ENCODE results near the gene PDE5A.

PDE5A gene

GRCh38 chr4:119585771-119586170, 42.8 kb downstream of the PDE5A start:
- DNase-seq (ENCODE audit: low spot score), result no peak

GRCh38 chr4:119581190-119581873, 47.3 kb downstream of the PDE5A start:
- no peak for DNase-seq (ENCODE audit: low spot score)

GRCh38 chr4:119580293-119580692, 48.3 kb downstream of the PDE5A start:
- DNase-seq (ENCODE audit: low spot score), result no peak

DNA sequence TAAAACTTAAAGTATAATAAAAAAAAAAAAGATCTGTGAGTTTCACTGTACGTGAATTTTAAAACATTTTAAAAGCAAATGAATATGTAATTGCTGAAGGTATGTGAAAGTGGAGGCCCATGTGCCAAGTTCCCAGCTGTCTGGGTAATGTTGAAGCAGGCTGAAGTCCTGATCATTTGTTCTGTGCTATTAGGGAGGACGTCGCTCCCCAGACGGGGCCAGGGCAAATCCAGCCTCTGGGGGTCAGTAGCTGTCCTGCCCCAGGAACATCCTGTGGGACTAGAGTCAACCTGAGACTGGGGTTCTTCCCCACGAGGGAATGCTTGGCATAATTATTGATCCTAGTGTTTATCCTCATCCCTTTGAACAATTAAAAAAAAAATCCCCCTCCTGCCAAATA, 48.8 kb downstream of the PDE5A start:
- no peak for DNase-seq (ENCODE audit: low spot score)

DNA sequence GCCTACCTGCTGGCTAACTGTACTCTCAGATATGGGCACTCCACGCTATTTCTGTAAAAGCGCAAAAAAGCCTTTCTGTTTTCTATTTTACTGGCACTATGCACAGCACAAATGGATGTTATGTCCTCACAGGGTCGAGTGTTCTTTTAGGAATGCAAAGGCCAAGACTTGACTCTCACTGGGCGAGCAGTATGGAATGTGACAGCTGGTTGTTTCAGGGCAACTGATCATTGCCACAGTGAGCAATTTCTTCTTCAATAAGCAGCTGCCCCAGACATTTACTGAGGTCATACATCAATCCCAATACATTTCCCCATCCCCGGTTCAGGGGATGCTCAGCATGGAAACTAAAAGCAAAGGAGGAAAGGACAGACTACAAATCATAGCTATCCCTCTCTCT, 58.2 kb downstream of the PDE5A start:
- no peak for DNase-seq (ENCODE audit: low spot score)

DNA sequence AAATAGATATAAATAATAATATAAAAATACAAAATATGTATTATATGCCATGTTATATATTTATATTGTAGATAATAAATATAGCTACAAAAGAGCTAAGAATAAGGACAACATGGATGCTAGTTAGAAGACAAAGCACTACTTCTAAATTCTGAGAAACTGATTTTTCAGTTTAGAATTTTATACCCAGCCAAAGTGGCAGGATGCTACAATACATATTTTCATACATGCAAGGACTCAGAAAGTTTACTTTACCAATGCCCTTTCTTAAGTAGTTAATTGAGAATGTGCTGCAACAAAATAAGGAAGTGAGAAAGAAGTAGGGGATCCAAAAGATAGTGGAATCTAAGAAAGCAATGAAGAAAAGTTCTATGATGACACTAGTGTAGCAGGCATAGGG, 64.5 kb downstream of the PDE5A start:
- no peak for DNase-seq (ENCODE audit: low spot score)

DNA sequence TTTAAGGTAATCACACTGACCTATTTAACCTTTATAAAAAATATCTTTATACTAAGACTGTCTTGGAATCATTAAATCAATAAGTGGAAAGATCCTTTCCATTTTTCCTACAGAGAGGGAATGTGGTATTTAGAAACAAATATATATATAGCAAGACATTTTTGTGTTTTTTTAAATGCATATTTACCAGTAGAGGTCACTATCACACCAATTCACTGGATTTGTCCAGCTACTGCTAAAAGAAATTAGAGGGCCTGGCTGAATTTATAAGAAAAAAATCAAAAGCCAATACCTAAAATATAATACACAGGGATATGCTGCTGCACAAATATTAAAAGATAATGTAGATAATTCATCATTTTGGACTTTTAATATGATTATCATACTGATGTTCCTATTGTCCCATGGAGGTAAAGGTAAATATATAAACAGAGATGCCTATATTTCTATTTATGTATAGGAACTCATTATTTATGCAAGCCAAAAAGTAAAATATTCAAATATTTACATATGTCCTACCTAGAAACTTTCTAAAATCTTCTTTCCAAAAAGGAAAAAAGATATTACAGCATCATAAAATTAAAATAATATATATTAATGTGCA, 69.5 kb downstream of the PDE5A start:
- peak; percentile 59 for DNase-seq (ENCODE audit: low spot score)

DNA sequence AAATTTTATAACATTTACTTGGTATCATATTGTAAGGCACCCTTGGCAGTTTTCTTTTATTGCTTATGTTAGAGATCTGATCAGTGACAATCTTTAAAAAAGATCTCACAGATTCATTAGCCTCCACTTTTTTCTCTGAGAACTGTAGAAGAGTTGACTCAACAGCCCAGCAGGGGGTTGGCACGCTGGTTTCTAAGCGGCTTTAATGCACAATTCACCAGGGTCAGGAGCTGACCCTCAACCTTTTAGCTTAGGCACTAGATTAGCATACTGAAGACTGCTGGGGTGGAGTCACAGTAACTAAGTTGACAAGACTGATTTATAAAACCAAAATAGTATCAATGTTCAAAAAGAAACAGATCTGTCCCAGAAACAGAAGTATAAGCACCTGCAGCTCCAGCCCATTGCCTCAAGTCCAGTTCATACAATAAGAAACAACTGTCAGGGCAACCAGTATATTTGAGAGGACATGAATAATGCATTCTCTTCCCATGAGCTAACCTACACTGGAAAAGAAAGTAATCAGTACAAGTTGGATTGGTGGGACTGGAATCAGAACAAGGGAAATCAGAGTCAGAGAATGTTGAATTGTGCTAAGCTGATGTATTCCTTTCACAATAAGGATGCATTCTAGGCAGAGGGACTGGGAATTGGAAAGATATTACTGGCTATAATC, 77.6 kb downstream of the PDE5A start:
- DNase-seq (ENCODE audit: low spot score), result no peak

GRCh38 chr4:119549639-119550038, 79.0 kb downstream of the PDE5A start:
- no peak for DNase-seq (ENCODE audit: low spot score)

- no peak for DNase-seq (ENCODE audit: low spot score)
Observed at GRCh38 chr4:119543779-119544178, 84.8 kb downstream of the PDE5A start.

DNA sequence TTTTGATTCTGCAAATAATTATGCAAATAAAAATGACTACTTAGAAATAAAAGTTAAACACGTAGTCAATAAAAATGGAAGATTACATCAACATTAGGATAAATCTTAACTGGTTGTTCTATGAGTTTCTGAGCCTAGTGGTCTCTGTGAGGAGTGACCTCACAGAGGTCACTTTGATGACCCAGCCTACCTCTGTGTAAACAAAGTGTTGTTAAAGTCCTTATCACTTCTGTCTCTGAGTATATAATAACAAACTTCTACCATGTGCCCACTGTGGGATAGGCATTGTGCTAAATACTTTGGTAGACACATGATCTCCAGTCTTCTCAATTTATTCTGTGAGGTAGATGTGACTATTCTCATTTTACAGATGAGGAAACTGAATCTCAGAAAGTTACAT, 85.4 kb downstream of the PDE5A start:
- DNase-seq (ENCODE audit: low spot score), result no peak

DNA sequence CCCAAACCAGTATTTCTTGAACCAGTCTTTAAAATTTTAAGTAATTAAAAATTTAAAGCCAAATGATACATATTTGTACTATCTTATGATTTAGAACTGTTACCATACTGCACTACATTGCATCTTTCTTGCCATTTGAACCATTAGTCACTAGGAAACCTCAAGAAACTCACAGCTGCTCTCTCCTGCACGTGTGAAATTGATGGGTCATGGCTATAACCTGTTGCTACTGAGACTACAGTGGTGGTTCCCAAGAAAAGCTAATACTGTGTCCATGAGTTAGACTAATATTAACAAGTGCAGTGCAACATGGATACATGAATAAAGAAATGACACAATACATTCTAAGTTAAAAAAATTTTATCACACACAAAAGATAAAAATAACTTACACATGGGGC, 88.4 kb downstream of the PDE5A start:
- DNase-seq (ENCODE audit: low spot score), result no peak

GRCh38 chr4:119537586-119537985, 91.0 kb downstream of the PDE5A start:
- no peak for DNase-seq (ENCODE audit: low spot score)

GRCh38 chr4:119536572-119537528, 91.8 kb downstream of the PDE5A start:
- DNase-seq (ENCODE audit: low spot score), result no peak

DNA sequence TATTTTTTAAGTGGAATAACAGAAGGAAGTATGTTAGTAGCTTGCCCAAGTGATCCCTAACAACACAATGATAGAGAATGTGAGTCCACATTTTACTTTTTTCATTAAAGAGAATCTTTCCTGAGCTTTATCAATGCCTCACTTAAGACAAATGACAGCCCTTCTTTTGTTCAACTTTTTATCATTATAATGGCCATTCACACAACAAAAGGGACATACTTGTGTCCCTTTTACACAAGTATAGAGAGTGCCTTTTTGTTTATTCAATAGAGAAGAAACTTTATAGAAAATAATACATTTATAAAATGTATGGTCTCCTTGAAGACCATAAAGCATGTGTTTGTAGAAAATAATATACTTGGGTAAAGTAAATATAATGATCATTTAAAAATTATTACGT, 96.3 kb downstream of the PDE5A start:
- no peak for DNase-seq (ENCODE audit: low spot score)

- DNase-seq (ENCODE audit: low spot score), result no peak
Observed at GRCh38 chr4:119529788-119530187, 98.8 kb downstream of the PDE5A start.

DNA sequence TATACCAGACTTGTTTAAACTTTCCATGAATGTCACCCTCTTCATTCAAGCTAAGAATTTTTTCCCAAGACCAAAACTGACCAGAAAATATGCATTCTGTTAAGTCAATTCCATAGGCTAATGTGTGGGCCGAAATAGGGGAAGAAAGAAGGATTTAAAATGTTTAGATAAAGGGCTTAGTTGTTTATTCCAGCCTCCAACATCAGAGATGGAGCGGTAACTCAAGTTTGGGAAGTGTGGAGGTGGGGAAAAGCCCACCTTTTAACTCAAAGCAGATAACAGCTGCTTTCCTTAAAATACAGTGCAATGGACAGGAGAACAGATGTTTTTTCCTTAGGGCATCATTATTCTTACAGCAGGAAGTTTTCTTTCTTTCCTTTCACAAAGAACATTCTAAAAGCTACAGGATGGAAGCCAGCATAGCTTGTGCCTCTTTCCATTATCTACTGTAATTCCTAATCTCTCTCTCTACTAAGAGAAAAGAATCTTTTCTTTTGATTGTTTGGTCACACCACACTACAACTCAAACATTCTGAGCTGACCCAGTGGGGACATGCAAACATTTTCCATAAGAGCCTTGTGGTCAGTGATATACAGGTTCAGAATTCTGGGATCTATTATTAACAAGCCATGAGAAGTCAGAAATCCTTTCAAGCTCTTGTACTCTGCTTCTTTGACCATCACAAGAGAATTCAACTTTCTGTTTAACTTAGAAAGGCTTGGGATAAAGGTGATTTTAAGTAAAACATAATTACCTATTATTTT, 101.6 kb downstream of the PDE5A start:
- DNase-seq (ENCODE audit: low spot score), result no peak

DNA sequence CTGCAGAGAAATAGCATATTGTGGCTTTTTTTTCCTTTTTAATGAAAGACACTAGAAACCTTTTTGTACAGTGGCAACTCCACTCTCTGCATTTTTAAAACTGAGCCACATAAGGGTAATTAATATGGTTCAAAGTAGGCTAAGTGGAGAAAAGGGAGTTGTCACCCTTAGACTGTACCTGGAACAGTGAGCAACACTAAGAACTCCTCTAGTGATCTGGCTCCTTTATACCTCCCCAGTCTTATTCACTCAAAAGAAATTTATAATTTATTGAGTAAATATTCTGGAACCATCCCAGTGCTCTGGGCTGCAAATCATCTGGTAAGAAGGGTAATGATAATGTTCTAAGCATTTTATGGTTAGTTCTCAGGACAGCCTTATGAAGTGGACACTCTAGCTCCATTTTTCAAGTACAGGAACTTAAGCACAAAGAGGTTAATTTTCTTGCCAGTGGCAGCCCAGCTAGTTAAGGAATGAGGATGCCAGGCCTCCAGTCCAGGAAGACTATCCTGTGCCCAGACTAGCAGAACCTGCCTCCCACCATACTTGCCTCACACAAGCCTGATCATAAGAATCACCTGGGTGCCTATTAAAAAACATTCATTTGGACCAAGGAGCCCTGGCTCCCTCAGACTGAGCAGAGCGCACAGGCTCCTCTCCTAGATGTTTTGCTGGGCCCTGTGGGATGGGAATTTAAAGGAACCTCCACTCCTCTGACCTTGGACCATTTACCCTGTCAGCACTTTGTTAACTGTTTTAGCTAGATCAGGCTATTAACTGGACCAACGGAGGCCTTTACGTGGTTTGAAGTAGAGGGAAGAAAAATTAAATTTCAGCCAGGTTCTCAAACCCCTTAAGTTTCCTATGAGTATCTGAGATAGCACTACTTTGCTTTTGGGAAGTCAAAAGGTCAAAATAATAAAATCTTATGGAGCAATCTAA, 102.6 kb downstream of the PDE5A start:
- DNase-seq (ENCODE audit: low spot score), result no peak

- DNase-seq (ENCODE audit: low spot score), result no peak
Observed at GRCh38 chr4:119525005-119525749, 103.4 kb downstream of the PDE5A start.

DNA sequence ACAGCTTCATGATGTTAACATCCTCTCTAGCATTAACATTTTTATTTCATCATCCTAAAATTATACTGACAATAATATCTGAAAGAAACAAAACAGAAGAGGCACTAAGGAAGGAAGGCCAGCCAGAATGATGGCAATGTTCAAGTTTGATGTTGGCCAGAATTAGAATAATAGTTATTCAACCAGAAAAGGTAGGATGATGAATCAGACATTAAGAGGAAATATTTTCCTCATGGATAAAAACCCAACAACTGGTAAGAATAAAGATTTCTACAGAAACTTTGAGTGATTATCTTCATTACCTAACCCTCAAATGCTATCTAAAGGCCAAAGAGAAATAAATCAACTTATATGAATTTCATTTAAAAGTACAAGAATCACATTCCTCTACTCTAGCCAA, 105.2 kb downstream of the PDE5A start:
- no peak for DNase-seq (ENCODE audit: low spot score)

Data from NAMALWA (cell line).